Body of pancreas (tissue), 4 donors: ENCODE measurements around the gene IL1RN.

Experiments used
- CTCF ChIP-seq, 7 experiments: fragments of 450-650 bp in 4 of 7; fragments of 200-600 bp in 3 of 7; sonication (generic) in 3 of 7; IDR thresholded peaks; one replicate each; pipeline ENCODE4 v1.5.1; 2016 to 2019; ENCODE audit warnings: antibody characterized with exemption in 7 of 7
- POLR2A ChIP-seq, 3 donors: fragments of 450-650 bp; IDR thresholded peaks; one replicate each; pipeline ENCODE4 v1.6.1; 2016; ENCODE audit warnings: antibody characterized with exemption in 3 of 3, mild to moderate bottlenecking in 2 of 3

GRCh38 chr2:113182471-113183260 is 55.3 kb downstream of the IL1RN start:
- TF ChIP-seq POLR2A (IDR thresholded peaks at IDR 0.05) = no peak
- TF ChIP-seq CTCF (IDR thresholded peaks at IDR 0.05) = no peak
